Suppressor macrophage treated with lipopolysaccharide for 1 hour (primary cell): Measurements from ENCODE around the gene EMX1.

ENCODE experiments used
- DNase-seq, 3 donors: peaks; one replicate each; pipeline ENCODE4 v3.0.0-alpha.2; 2020 to 2022

The EMX1 gene

DNA sequence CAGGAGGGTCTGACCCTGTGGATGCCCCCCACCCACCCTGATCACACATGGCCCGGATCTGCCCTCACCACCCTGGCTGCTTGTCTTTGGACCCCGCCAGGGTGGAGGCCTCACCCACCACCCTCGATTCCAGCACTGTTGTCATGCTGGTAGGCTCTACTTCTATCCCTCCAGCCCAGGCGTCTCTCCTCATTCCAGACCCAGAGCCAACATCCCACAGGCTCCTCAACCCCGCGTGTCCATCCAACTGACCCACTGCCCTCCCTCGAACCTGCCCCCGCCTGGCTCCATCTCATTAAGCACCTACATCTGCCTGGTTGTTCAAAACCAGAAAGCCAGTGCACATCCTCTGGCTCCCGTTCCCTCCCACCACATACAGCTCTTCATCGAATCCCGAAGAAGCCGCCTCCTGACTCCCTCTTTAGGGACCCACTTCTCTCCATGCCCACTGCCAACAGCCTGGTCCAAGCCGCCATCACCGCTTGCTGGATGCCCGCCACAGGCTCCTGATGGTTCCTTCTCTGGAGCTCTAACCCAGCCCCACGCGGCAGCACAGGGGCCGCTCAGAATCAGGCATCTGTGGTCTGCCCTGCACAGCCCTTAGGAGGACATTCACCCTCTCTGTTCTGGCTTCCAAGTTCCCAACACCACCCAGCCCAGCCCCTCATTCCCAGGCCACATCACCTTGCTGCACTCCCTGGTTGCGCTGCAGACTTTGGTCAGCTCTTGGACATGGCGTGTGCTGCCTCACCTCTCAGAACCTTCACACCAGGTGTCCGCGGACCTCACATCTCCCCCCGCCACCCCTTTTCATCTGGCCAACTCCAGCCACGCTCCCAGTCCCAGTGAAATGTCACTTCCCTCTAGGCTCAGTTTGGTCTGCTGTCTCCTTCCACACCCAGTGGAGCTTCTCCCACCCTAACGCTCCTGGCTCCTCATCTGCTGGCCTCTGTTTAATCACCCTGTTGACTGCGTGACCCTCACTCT, 43.0 kb downstream of the EMX1 start:
- DNase-seq, result no peak

GRCh38 chr2:72961036-72961720, 43.9 kb downstream of the EMX1 start:
- DNase-seq, result no peak

GRCh38 chr2:72961853-72962468, 44.6 kb downstream of the EMX1 start:
- DNase-seq, result no peak

GRCh38 chr2:72962911-72963310, 45.6 kb downstream of the EMX1 start:
- DNase-seq, result no peak

DNA sequence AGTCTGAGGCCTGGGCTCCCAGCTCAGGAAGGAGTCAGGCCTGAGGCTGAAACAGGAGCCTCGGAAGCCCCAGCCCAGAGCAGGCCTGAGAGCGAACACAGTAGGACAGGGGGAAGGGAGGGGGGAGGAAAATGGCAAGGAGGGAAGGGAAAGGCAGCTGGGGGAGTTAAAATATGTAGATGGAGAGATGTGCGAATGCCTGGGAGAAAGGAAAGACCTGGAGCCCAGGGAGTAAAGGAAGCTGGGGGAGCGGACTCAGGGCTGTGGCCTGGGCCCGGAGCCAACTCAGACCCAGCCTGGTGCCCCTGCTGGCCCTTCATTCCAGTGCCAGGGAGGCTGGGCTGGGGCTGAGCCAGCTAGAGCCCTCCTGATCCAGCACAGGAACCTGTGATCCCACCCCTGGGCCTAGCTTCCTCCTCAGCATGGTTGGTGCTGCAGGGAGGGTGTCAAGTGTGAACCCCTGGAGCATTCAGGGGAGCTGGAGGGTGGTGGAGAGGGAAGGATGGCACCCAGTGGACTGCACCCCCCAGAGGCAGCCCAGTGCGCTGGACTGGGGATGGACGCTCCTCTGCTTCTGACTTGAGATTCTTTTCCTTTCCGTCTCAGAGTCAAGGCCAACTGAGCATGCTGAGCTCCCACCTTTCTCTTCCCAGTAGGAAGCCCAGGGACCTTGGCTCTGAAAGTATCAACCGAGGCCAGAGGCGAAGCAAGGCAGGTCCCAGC, 46.3 kb downstream of the EMX1 start:
- DNase-seq, result no peak

DNA sequence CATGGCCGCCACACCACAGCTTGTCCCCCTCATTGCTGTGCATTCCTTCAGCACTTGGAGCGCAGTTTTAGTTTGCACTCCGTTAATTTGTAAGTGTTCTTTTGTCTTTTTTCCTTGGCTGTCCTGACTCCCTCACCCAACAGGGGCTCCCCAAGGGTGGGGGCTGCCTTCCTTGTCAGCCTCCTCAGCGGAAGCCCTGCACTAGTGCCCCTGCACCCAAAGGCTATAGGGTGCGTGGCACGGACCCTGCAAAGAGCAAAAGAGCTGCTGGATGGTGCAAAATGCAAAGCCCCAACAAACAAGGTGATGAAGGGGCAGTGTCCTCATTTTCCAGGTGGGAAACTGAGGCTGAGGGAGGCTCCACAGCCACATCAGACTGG, 46.8 kb downstream of the EMX1 start:
- DNase-seq, result no peak

DNA sequence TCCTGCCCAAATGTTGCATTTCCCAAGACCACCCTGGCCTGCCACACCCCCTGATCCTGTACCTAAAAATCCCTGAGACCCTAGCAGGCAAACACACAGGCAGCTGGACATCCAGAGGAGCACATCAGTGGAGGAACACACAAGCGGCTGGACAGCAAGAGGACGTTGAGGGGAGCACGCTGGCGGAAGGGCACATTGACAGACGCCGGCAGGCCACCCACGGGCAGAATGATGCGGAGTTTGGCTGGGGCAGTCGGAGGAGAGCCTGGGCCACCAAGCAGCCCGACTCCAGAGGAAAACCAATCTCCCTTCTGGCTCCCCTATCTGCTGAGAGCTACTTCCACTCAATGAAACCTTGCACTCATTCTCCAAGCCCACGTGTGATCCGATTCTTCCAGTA, 47.7 kb downstream of the EMX1 start:
- DNase-seq, result no peak

GRCh38 chr2:72965770-72966450, 48.6 kb downstream of the EMX1 start:
- DNase-seq, result no peak

- no peak for DNase-seq
These were observed 51.0 kb downstream of the EMX1 start for GRCh38 chr2:72968286-72968685.

- no peak for DNase-seq
These were observed 52.4 kb downstream of the EMX1 start for GRCh38 chr2:72969706-72970105.

GRCh38 chr2:72971036-72971435, 53.7 kb downstream of the EMX1 start:
- DNase-seq, result no peak

DNA sequence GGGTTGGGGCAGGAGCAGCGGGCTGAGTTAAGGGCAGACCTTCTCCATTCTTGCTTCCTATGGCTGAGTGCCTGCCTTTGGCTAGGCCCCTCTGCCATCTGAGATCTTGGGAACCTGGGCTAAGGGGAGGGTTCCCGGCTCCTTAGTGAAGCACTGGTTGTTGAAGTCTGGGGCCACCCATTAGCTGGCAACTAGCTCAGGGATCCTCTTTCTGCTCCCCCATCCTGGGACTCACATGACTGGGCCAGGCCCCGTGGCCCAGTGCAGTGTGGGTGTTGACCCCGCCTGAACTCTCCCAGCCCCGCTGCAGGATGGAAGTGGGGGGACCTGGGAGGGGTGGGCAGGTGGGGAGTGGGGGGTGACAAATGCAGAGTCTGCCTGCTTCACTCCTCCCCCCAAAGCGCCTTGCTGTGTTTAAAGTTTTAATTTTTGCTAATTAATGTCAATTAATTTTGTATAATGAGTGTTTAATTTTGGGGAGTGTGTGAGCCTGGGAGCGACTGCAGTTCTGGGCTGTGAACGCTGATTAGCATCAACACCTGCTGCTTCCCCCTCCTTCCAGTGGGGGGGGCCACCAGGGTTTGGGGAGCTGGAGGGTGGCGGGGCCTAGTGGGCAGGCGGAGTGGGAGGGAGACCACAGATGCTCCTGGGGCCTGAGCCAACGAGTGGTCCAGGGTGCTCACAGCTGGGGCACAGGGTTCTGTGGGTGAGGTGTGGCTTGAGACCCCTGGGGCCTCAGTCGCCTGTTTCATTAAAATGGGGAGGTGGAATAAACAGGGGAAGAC, 55.2 kb downstream of the EMX1 start:
- peak; percentile 6 to 25 (median 21) for DNase-seq

GRCh38 chr2:72973137-72973535, 55.8 kb downstream of the EMX1 start:
- no peak for DNase-seq

GRCh38 chr2:72973566-72974435, 56.5 kb downstream of the EMX1 start:
- DNase-seq, result peak; percentile 63 to 79 (median 73)

DNA sequence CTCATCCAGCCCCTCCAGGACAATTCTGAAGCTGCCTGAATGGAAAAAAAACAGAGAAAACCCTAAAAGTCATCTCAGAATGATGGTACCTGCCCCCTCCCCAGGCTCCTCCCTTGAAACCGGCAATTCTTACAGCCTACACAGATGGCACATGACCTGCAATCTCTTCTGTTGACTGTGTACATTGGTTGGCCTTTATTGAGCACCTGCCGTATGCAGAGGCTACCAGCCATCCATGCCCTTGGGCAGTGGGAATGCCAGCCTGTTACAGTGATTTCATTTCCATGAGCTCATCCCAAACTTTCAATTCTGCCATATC, 57.1 kb downstream of the EMX1 start:
- no peak for DNase-seq

DNA sequence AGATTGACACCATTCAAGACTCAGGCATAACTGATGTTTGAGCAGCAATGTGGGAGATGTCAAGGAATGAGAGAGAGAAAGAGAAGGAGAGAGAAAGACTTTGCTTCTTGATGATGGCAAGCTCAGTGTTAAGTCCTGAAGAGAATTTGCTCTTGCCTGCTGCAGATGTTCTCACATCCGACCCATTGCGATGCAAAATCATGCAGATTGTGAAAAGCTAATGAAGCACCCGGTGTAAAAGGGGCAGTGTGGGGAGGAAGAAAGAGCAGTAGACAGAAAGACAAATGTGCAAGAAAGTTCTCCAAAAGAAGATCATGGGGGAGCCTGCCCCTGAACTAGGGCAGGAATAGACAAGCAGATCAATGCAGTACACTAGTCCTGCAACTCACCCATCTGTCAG, 57.7 kb downstream of the EMX1 start:
- no peak for DNase-seq

GRCh38 chr2:72979896-72980295, 62.6 kb downstream of the EMX1 start:
- DNase-seq, result peak; percentile 65 to 75 (median 67)

DNA sequence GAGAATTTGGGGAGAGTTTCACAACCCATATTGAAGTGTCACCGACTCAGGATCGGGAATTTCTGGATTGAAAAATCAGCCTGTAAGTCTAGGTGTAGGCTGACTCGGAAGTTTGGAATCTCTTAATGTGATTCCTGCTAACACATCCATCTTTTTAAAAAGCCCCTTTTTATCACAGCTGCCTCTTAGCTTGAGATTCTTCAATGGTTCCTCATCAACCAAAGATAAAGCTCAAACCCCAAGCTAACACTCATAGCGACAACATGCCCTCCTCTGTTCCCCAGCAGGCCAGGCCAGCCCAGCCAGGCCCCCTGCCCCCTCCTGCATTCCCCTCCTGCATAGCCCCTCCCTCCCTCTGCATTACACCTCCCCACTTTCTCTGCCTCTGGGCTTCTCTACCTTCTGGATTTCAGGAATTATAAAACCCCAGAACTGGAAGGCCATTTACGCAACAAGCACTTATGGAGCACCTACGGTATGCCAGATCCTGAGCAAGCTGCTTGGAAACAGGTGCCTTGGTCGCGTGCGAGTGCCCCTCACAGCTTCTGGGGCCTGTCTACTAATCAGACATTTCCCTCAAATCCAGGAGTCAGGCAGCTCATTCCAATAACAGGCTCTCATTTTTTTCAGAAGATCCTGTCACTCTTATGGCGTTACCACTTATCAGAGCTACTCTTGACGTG, 63.4 kb downstream of the EMX1 start:
- no peak for DNase-seq

- DNase-seq, result no peak
These were observed 64.2 kb downstream of the EMX1 start for GRCh38 chr2:72981536-72981935.

GRCh38 chr2:72982219-72982618, 64.9 kb downstream of the EMX1 start:
- DNase-seq, result no peak
